OCI-LY3 (cell line): Measurements from ENCODE around the gene HOXA4.

Experiments used
- CTCF ChIP-seq: fragments of 200-600, 300-600 bp; sonication (generic); IDR thresholded peaks from 2 replicates; pipeline ENCODE4 v1.5.1; 2014; ENCODE audit warnings: antibody characterized with exemption, low read length, low read depth
- EZH2phosphoT487 ChIP-seq: fragments of 200-600 bp; shearing (Covaris generic); IDR thresholded peaks from 2 replicates; pipeline ENCODE4 v1.6.1; 2018; ENCODE audit warnings: antibody characterized with exemption, mixed run types, low read depth

GRCh38 chr7:27134392-27134791 is 3.8 kb upstream of the HOXA4 start:
- no peak for TF ChIP-seq CTCF
- TF ChIP-seq EZH2phosphoT487, result no peak
